H9 (cell line): ENCODE results near the gene TOM1L2. TPM values are rescaled to one million over a fixed set of nuclear protein-coding genes. Genes with fewer than 3 reads are reported as not detected.

Experiments used
- DNase-seq: peaks from one replicate; pipeline ENCODE4 v3.0.0-alpha.2; 2017
- H2AFZ ChIP-seq: one replicate; pipeline ENCODE4 v1.6.1; 2013; ENCODE audit warnings: mild to moderate bottlenecking, low read length, control low read depth, moderate library complexity
- H2AK5ac ChIP-seq: 2 replicates; pipeline ENCODE4 v1.6.1; 2013; ENCODE audit warnings: low read length, control low read depth, mixed read lengths; ENCODE audit not compliant: insufficient read length
- H2BK120ac ChIP-seq: one replicate; pipeline ENCODE4 v1.6.1; 2013; ENCODE audit warnings: low read depth, mild to moderate bottlenecking, low read length, control low read depth, inconsistent platforms; ENCODE audit not compliant: poor library complexity, severe bottlenecking
- H2BK12ac ChIP-seq: 2 replicates; pipeline ENCODE4 v1.6.1; 2013; ENCODE audit warnings: low read length, control low read depth, mixed read lengths, low read depth; ENCODE audit not compliant: insufficient read length
- H2BK15ac ChIP-seq: 2 replicates; pipeline ENCODE4 v1.6.1; 2013; ENCODE audit warnings: low read depth, low read length, control low read depth
- H2BK20ac ChIP-seq: one replicate; pipeline ENCODE4 v1.6.1; 2013; ENCODE audit warnings: low read depth, mild to moderate bottlenecking, low read length, control low read depth, inconsistent platforms; ENCODE audit not compliant: poor library complexity, severe bottlenecking
- H2BK5ac ChIP-seq: 2 replicates; pipeline ENCODE4 v1.6.1; 2013; ENCODE audit warnings: low read length, control low read depth, mixed read lengths; ENCODE audit not compliant: insufficient read length
- H3K14ac ChIP-seq: 2 replicates; pipeline ENCODE4 v1.6.1; 2013; ENCODE audit warnings: low read length, control low read depth; ENCODE audit not compliant: insufficient read depth
- H3K18ac ChIP-seq: 2 replicates; pipeline ENCODE4 v1.6.1; 2013; ENCODE audit warnings: low read depth, mild to moderate bottlenecking, mixed read lengths, low read length, control low read depth; ENCODE audit not compliant: insufficient read length
- H3K23ac ChIP-seq: 2 replicates; pipeline ENCODE4 v1.6.1; 2013; ENCODE audit warnings: low read length, control low read depth, mixed read lengths, low read depth; ENCODE audit not compliant: insufficient read length
- H3K23me2 ChIP-seq: 2 replicates; pipeline ENCODE4 v1.6.1; 2013; ENCODE audit warnings: low read depth, mild to moderate bottlenecking, mixed read lengths, low read length, control low read depth; ENCODE audit not compliant: insufficient read length, poor library complexity, severe bottlenecking
- H3K27ac ChIP-seq: 2 replicates; pipeline ENCODE4 v1.5.1; 2013; ENCODE audit warnings: low read length, control low read depth, mixed read lengths, low read depth; ENCODE audit not compliant: insufficient read length
- H3K27me3 ChIP-seq: 2 replicates; pipeline ENCODE4 v1.6.1; 2013; ENCODE audit warnings: low read length, control low read depth, inconsistent platforms; ENCODE audit not compliant: insufficient read depth
- H3K4ac ChIP-seq: 2 replicates; pipeline ENCODE4 v1.6.1; 2013; ENCODE audit warnings: low read depth, mild to moderate bottlenecking, control low read depth, inconsistent platforms, low read length, moderate library complexity
- H3K4me1 ChIP-seq: 2 replicates; pipeline ENCODE4 v1.6.1; 2013; ENCODE audit warnings: low read length, control low read depth, inconsistent platforms; ENCODE audit not compliant: insufficient read depth
- H3K4me2 ChIP-seq: 2 replicates; pipeline ENCODE4 v1.6.1; 2013; ENCODE audit warnings: low read length, control low read depth, mixed read lengths; ENCODE audit not compliant: insufficient read length, insufficient read depth
- H3K56ac ChIP-seq: 2 replicates; pipeline ENCODE4 v1.6.1; 2013; ENCODE audit warnings: low read depth, mild to moderate bottlenecking, mixed read lengths, low read length, control low read depth; ENCODE audit not compliant: insufficient read length
- H3K79me1 ChIP-seq: 2 replicates; pipeline ENCODE4 v1.6.1; 2013; ENCODE audit warnings: low read depth, mild to moderate bottlenecking, moderate library complexity, low read length, control low read depth, inconsistent platforms; ENCODE audit not compliant: insufficient read depth, poor library complexity, severe bottlenecking
- H3K79me2 ChIP-seq: 2 replicates; pipeline ENCODE4 v1.6.1; 2013; ENCODE audit warnings: low read length, control low read depth, inconsistent platforms; ENCODE audit not compliant: insufficient read depth
- H3K9ac ChIP-seq: 2 replicates; pipeline ENCODE4 v1.6.1; 2013; ENCODE audit warnings: low read length, control low read depth, mixed read lengths; ENCODE audit not compliant: insufficient read length; ENCODE audit errors: extremely low read depth
- H3K9me3 ChIP-seq: one replicate; pipeline ENCODE4 v1.6.1; 2013; ENCODE audit warnings: low read depth, low read length, inconsistent platforms; ENCODE audit not compliant: control insufficient read depth
- H3T11ph ChIP-seq: one replicate; pipeline ENCODE4 v1.6.1; 2013; ENCODE audit warnings: mild to moderate bottlenecking, low read length, control low read depth, inconsistent platforms
- H4K20me1 ChIP-seq: one replicate; pipeline ENCODE4 v1.6.1; 2013; ENCODE audit not compliant: control insufficient read depth, insufficient read length, insufficient read depth
- H4K5ac ChIP-seq: 2 replicates; pipeline ENCODE4 v1.6.1; 2013; ENCODE audit warnings: low read depth, mild to moderate bottlenecking, mixed read lengths, low read length, control low read depth; ENCODE audit not compliant: insufficient read length
- H4K8ac ChIP-seq: replicated peaks from 2 replicates; pipeline ENCODE4 v1.6.1; 2013; ENCODE audit warnings: low read length, control low read depth, mixed read lengths, low read depth; ENCODE audit not compliant: insufficient read length
- H4K91ac ChIP-seq: 2 replicates; pipeline ENCODE4 v1.6.1; 2013; ENCODE audit warnings: low read depth, mild to moderate bottlenecking, moderate library complexity, mixed read lengths, low read length, control low read depth; ENCODE audit not compliant: insufficient read length
- H3K27ac Mint-ChIP-seq, 3 experiments: 2 replicates in 2 of 3; 3 replicates in 1 of 3; pipeline ENCODE4 v1.8.0; 2020 to 2021; ENCODE audit warnings: mixed read lengths in 3 of 3, mild to moderate bottlenecking in 1 of 3, moderate library complexity in 1 of 3
- H3K27me3 Mint-ChIP-seq: 2 replicates; pipeline ENCODE4 v1.8.0; 2021; ENCODE audit warnings: low read depth, mild to moderate bottlenecking, moderate library complexity, mixed read lengths
- H3K36me3 Mint-ChIP-seq, 3 experiments: 2 replicates in 2 of 3; 3 replicates in 1 of 3; pipeline ENCODE4 v1.8.0; 2020 to 2021; ENCODE audit warnings: low read depth in 3 of 3, mixed read lengths in 3 of 3; ENCODE audit not compliant: insufficient read depth in 1 of 3
- H3K4me1 Mint-ChIP-seq, 2 experiments: 2 replicates each; pipeline ENCODE4 v1.8.0; 2020; ENCODE audit warnings: mixed read lengths in 2 of 2
- H3K4me3 Mint-ChIP-seq, 2 experiments: 2 replicates in 1 of 2; 3 replicates in 1 of 2; pipeline ENCODE4 v1.8.0; 2020 to 2021; ENCODE audit warnings: mild to moderate bottlenecking in 2 of 2, mixed read lengths in 2 of 2, moderate library complexity in 1 of 2
- H3K9me3 Mint-ChIP-seq, 2 experiments: 2 replicates in 1 of 2; 3 replicates in 1 of 2; pipeline ENCODE4 v1.8.0; 2020; ENCODE audit warnings: mild to moderate bottlenecking in 2 of 2, mixed read lengths in 2 of 2, moderate library complexity in 1 of 2
- WGBS: extraction: QIAGEN DNeasy Blood & Tissue Kit; methylation state at CpG from one replicate; pipeline ENCODE4 v1.1.7; 2013; ENCODE audit warnings: missing lambda C conversion rate, low lambda C conversion rate, mixed read lengths; ENCODE audit not compliant: insufficient read length; ENCODE audit errors: extremely low coverage; 5-methylcytosine and 5-hydroxymethylcytosine counted together
- total RNA-seq: library from RNA; stranded (reverse); gene quantifications from 2 replicates; pipeline ENCODE4 v1.2.1, GENCODE V29; 2021
- TF ChIP-seq, protein P1 (sequence below): fragments of 200-600 bp; sonication (generic); conservative IDR thresholded peaks from 3 replicates; pipeline ENCODE4 v1.8.0; 2021; ENCODE audit warnings: antibody characterized with exemption, mild to moderate bottlenecking

The TOM1L2 gene
- total RNA-seq, 1 experiment from 2014 or later, result 4.6 TPM

DNA sequence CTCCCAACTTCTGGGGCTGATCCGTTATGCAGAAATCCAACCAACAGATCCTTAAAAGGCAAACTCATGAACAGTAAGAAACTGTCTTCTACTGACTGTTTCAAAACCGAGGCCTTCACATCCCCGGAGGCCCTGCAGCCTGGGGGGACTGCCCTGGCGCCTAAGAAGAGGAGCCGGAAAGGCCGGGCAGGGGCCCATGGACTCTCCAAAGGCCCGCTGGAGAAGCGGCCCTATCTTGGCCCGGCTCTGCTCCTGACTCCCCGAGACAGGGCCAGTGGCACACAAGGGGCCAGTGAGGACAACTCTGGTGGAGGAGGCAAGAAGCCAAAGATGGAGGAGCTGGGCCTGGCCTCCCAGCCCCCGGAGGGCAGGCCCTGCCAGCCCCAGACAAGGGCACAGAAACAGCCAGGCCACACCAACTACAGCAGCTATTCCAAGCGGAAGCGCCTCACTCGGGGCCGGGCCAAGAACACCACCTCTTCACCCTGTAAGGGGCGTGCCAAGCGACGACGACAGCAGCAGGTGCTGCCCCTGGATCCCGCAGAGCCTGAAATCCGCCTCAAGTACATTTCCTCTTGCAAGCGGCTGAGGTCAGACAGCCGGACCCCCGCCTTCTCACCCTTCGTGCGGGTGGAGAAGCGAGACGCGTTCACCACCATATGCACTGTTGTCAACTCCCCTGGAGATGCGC, 174.9 kb downstream of the TOM1L2 start:
- Histone ChIP-seq H3K4ac (no peak overlapping the region), H4K20me1 (no peaks in the 10 kb centered on the region), H2AFZ (no peak overlapping the region), H3K9me3 (no peaks in the 10 kb centered on the region), H3K4me1 (no peaks in the 10 kb centered on the region; the same call in 1 of the 2 replicates), H3K18ac (no peak overlapping the region), H3K23me2 (no peaks in the 10 kb centered on the region), H2AK5ac (no peak overlapping the region), H2BK120ac (no peak overlapping the region), H4K5ac (no peak overlapping the region), H2BK20ac (no peak overlapping the region), H3T11ph (no peak overlapping the region), H3K27me3 (no peaks in the 10 kb centered on the region; the same call in 1 of the 2 replicates), H3K56ac (no peak overlapping the region), H2BK12ac (no peak overlapping the region), H4K8ac (no peak overlapping the region), H3K9ac (no peak overlapping the region), H3K27ac (no peak overlapping the region), H3K23ac (no peak overlapping the region), H3K14ac (no peak overlapping the region), H3K79me2 (no peaks in the 10 kb centered on the region), H3K79me1 (no peaks in the 10 kb centered on the region), H4K91ac (no peak overlapping the region), H2BK15ac (no peak overlapping the region), H3K4me2 (no peak overlapping the region), H2BK5ac (no peak overlapping the region)
- no peak overlapping the region for H3K27ac Mint-ChIP-seq
- H3K9me3 Mint-ChIP-seq, result no peaks in the 10 kb centered on the region; a peak in 1 of 5 replicates
- no peaks in the 10 kb centered on the region for H3K36me3 Mint-ChIP-seq
- TF ChIP-seq, protein P1, sequence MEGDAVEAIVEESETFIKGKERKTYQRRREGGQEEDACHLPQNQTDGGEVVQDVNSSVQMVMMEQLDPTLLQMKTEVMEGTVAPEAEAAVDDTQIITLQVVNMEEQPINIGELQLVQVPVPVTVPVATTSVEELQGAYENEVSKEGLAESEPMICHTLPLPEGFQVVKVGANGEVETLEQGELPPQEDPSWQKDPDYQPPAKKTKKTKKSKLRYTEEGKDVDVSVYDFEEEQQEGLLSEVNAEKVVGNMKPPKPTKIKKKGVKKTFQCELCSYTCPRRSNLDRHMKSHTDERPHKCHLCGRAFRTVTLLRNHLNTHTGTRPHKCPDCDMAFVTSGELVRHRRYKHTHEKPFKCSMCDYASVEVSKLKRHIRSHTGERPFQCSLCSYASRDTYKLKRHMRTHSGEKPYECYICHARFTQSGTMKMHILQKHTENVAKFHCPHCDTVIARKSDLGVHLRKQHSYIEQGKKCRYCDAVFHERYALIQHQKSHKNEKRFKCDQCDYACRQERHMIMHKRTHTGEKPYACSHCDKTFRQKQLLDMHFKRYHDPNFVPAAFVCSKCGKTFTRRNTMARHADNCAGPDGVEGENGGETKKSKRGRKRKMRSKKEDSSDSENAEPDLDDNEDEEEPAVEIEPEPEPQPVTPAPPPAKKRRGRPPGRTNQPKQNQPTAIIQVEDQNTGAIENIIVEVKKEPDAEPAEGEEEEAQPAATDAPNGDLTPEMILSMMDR, result no peak
- H3K27me3 Mint-ChIP-seq, result peaks cover 37% of the 10 kb centered on the region
- no peak for DNase-seq
- H3K4me3 Mint-ChIP-seq, result no peak overlapping the region
- WGBS, result no CpG with 5 or more reads among the region's 30 CpGs
- peaks cover 24 to 40% of the 10 kb centered on the region in 2 experiments for H3K4me1 Mint-ChIP-seq
